Measurements from ENCODE around the gene ZNF722. TPM values are rescaled to one million over a fixed set of nuclear protein-coding genes. Genes with fewer than 3 reads are reported as not detected.

The ZNF722 gene
- total and polyA plus RNA-seq, 2 of the 4 experiments (the other 2 are of a cell fraction): not detected

DNA sequence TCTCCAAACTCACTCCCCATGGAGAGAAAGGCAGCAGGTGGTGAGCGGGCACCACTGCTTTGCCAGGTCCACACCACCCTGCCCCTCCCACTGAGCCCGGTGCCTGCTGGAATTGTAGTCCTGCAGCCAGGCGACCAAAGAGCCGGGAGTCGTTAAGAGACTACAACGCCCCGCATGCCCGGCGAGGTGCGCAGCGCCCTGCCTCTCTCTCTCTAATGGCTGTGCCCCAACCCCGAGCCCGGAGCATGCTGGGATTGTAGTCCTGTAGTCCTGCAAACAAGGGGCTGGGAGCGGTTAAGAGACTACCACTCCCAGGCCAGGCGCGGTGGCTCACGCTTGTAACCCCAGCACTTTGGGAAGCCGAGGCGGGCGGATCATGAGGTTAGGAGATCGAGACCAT lies 38.4 kb downstream of the ZNF722 start:
- no peak overlapping the region for H2BK15ac ChIP-seq (ENCODE audit: low read depth, low read length)
- peaks cover 21% of the 10 kb centered on the region for H3K9me3 ChIP-seq (ENCODE audit: control insufficient read depth, insufficient read depth, low read length)
- H3K56ac ChIP-seq (ENCODE audit: extremely low read depth, insufficient read depth, low read length): no peak overlapping the region
- no TSS peak for BruUV-seq (replicated peaks)
- H3K27ac ChIP-seq (ENCODE audit: insufficient read depth, low read length): no peak overlapping the region
- H3K4me2 ChIP-seq (ENCODE audit: low read depth, low read length): no peak overlapping the region
- DNase-seq (no peak), ATAC-seq (ENCODE audit: low read depth) (no peak)
- H2AFZ ChIP-seq (replicated peaks; ENCODE audit: low read length, poor library complexity): no peak overlapping the region
- no peaks in the 10 kb centered on the region for H3K36me3 ChIP-seq (ENCODE audit: control insufficient read depth, insufficient read depth, low read length)
- H3K4me1 ChIP-seq (ENCODE audit: control insufficient read depth, insufficient read depth, low read length): no peaks in the 10 kb centered on the region
- intact Hi-C loops (cut with micrococcal nuclease): no loop called here
- in situ Hi-C loops (cut with MboI; ENCODE audit: low sequenced_read_pairs): no loop called here
- H3K14ac ChIP-seq (replicated peaks; ENCODE audit: low read depth, low read length): no peak overlapping the region
- H3K18ac ChIP-seq (ENCODE audit: low read depth, low read length): no peak overlapping the region
- H3K9ac ChIP-seq (ENCODE audit: low read depth, low read length): no peak overlapping the region
- H4K8ac ChIP-seq (ENCODE audit: low read depth in 2 of 2, low read length in 2 of 2): no peak overlapping the region
- H3K79me1 ChIP-seq (ENCODE audit: low read depth in 1 of 2, low read length in 2 of 2): no peaks in the 10 kb centered on the region
- H3K4ac ChIP-seq (ENCODE audit: low read depth, low read length): no peak overlapping the region
- no peaks in the 10 kb centered on the region for H4K20me1 ChIP-seq (ENCODE audit: insufficient read depth, low read length)
- no peak overlapping the region for H3K23ac ChIP-seq (ENCODE audit: low read depth, low read length)
- H2AK9ac ChIP-seq (replicated peaks; ENCODE audit: low read depth, low read length, poor library complexity): no peak overlapping the region
- no peak overlapping the region for H4K91ac ChIP-seq (ENCODE audit: insufficient read depth, low read depth, low read length)
- dilution Hi-C loops (cut with HindIII; ENCODE audit: low sequenced_read_pairs, unreplicated experiment): no loop called here
- H3K27me3 ChIP-seq (ENCODE audit: control insufficient read depth, insufficient read depth, low read length): no peaks in the 10 kb centered on the region
- no peak overlapping the region for H2BK5ac ChIP-seq (ENCODE audit: low read depth, low read length, poor library complexity, severe bottlenecking)
- CTCF ChIA-PET: no interaction called here
- H4K5ac ChIP-seq (ENCODE audit: low read depth, low read length): no peak overlapping the region
- no peak overlapping the region for H2BK120ac ChIP-seq (ENCODE audit: low read depth, low read length)
- H2BK20ac ChIP-seq (ENCODE audit: low read depth, low read length): no peak overlapping the region
- TF ChIP-seq NFE2L2 (IDR thresholded peaks at IDR 0.05; ENCODE audit: low read depth, low read length) (no peak), MXI1 (IDR thresholded peaks at IDR 0.05; ENCODE audit: borderline replicate concordance, low read depth, low read length) (no peak), ELK1 (IDR thresholded peaks at IDR 0.05; ENCODE audit: borderline replicate concordance, low read depth, low read length) (no peak), CEBPB (IDR thresholded peaks at IDR 0.05; ENCODE audit: low read depth, low read length) (no peak), POLR2A (IDR thresholded peaks at IDR 0.05; ENCODE audit: low read depth, low read length) (no peak), MAZ (IDR thresholded peaks at IDR 0.05; ENCODE audit: borderline replicate concordance, low read depth, low read length) (no peak), BHLHE40 (IDR thresholded peaks at IDR 0.05; ENCODE audit: low read depth, low read length) (no peak), RCOR1 (IDR thresholded peaks at IDR 0.05; ENCODE audit: insufficient replicate concordance, low read length) (no peak), CTCF (conservative IDR thresholded peaks at IDR 0.05; ENCODE audit: low read depth, low read length) (no peak), MAFK (IDR thresholded peaks at IDR 0.05; ENCODE audit: low read depth, low read length) (no peak), RAD21 (IDR thresholded peaks at IDR 0.05; ENCODE audit: low read length) (no peak)
- H3K4me3 ChIP-seq (ENCODE audit: insufficient read depth, low read depth, low read length): no peak overlapping the region
- WGBS, 2 experiments (ENCODE audit: extremely low coverage in 2 of 2, insufficient read length in 1 of 2): 27% methylated on average over 7 of the region's 21 CpGs; no CpG with 5 or more reads in 1 of the 2 experiments
- POLR2A ChIA-PET (ENCODE audit: unreplicated experiment): no interaction called here
- no peak overlapping the region for H2AK5ac ChIP-seq (ENCODE audit: low read depth, low read length)
- no peaks in the 10 kb centered on the region for H3K9me1 ChIP-seq (ENCODE audit: insufficient read depth, low read length)

All from IMR-90 (cell line).